ENCODE measurements around the gene POSTN. TPM values are rescaled to one million over a fixed set of nuclear protein-coding genes. Genes with fewer than 3 reads are reported as not detected.

POSTN gene
- total and polyA plus RNA-seq, 3 experiments from 2014 or later = not detected

DNA sequence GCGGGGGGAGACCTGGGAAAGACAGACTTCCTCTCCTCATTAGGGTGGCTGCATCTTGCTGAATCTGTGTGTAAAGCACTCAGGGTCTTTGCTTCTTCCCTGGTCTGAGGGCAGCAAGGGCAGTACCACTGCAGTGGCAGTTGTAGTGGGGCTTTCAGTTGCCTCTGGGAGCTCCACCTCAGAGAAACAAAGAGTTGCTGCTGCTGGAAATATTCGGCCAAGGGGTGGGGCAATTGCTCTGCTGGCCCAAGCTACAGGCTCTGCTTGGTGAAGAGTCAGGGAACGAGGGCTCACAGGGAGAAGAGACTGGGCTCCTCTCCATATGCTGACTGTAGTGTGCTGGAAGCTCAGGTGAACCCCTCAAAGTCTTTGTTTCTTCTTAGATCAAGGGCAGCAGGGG, 52.5 kb downstream of the POSTN start:
- Mint-ChIP-seq H3K27me3 (peaks cover 0 to 2% of the 10 kb centered on the region in 2 donors), H3K4me3 (no peak overlapping the region), H3K27ac (no peak overlapping the region), H3K36me3 (no peaks in the 10 kb centered on the region), H3K9me3 (peaks cover 8 to 17% (median 14%) of the 10 kb centered on the region in 5 donors), H3K4me1 (no peaks in the 10 kb centered on the region)
- Histone ChIP-seq H3K27ac (ENCODE audit: low read depth, low read length) (no peak overlapping the region), H3K4me1 (ENCODE audit: insufficient read depth, low read length) (no peaks in the 10 kb centered on the region), H3K4me3 (ENCODE audit: low read length) (no peak overlapping the region), H3K27me3 (ENCODE audit: insufficient read depth, low read length, poor library complexity, severe bottlenecking) (no peaks in the 10 kb centered on the region), H3K9me3 (ENCODE audit: low read length) (no peaks in the 10 kb centered on the region), H3K36me3 (ENCODE audit: insufficient read depth, low read length) (no peaks in the 10 kb centered on the region)
- ChIA-PET POLR2A (no interaction called here), CTCF (no interaction called here)
- DNase-seq = no peak

DNA sequence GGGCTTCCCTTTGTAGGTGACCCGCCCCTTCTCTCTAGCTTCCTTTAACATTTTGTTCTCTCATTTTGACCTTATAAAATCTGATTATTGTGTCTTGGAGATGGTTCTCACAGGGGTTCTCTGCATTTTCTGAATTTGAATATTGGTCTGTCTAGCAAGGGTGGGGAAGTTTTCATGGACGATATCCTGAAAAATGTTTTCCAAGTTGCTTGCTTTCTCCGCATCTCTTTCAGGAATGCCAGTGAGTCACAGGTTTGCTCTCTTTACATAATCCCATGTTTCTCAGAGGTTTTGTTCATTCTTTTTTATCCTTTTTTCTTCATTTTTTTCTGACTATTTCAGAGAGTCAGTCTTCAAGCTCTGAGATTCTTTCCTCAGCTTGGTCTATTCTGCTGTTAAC, 53.6 kb downstream of the POSTN start:
- no peak overlapping the region for H3K27ac ChIP-seq (ENCODE audit: low read depth, low read length)
- H3K27me3 ChIP-seq (ENCODE audit: insufficient read depth, low read length, poor library complexity, severe bottlenecking) = no peaks in the 10 kb centered on the region
- H3K36me3 ChIP-seq (ENCODE audit: insufficient read depth, low read length) = no peaks in the 10 kb centered on the region
- Mint-ChIP-seq H3K27ac (no peak overlapping the region), H3K27me3 (peaks cover 0 to 2% of the 10 kb centered on the region in 2 donors), H3K9me3 (peaks cover 4 to 22% (median 14%) of the 10 kb centered on the region in 5 donors), H3K4me1 (no peaks in the 10 kb centered on the region), H3K4me3 (no peak overlapping the region), H3K36me3 (no peaks in the 10 kb centered on the region)
- ChIA-PET CTCF (no interaction called here), POLR2A (no interaction called here)
- no peaks in the 10 kb centered on the region for H3K9me3 ChIP-seq (ENCODE audit: low read length)
- no peak overlapping the region for H3K4me3 ChIP-seq (ENCODE audit: low read length)
- no peaks in the 10 kb centered on the region for H3K4me1 ChIP-seq (ENCODE audit: insufficient read depth, low read length)
- DNase-seq = no peak

- Histone ChIP-seq H3K4me1 (ENCODE audit: insufficient read depth, low read length) (no peaks in the 10 kb centered on the region), H3K4me3 (ENCODE audit: low read length) (no peak overlapping the region), H3K36me3 (ENCODE audit: insufficient read depth, low read length) (no peaks in the 10 kb centered on the region), H3K27me3 (ENCODE audit: insufficient read depth, low read length, poor library complexity, severe bottlenecking) (no peaks in the 10 kb centered on the region), H3K27ac (ENCODE audit: low read depth, low read length) (no peak overlapping the region), H3K9me3 (ENCODE audit: low read length) (no peaks in the 10 kb centered on the region)
- H3K36me3 Mint-ChIP-seq = no peaks in the 10 kb centered on the region
- H3K27me3 Mint-ChIP-seq = no peaks in the 10 kb centered on the region
- POLR2A ChIA-PET = interaction anchor here (0.6 kb wide), 1 partner anchor 8 kb away, joined by 3 read pairs; no protein-coding TSS in a partner anchor
- H3K9me3 Mint-ChIP-seq = peaks cover 0 to 28% (median 5%) of the 10 kb centered on the region in 5 donors
- CTCF ChIA-PET = no interaction called here
- H3K4me3 Mint-ChIP-seq = no peak overlapping the region
- no peaks in the 10 kb centered on the region for H3K4me1 Mint-ChIP-seq
- H3K27ac Mint-ChIP-seq = no peak overlapping the region
- no peak for DNase-seq
These were observed 58.5 kb downstream of the POSTN start for GRCh38 chr13:37539976-37540605.

DNA sequence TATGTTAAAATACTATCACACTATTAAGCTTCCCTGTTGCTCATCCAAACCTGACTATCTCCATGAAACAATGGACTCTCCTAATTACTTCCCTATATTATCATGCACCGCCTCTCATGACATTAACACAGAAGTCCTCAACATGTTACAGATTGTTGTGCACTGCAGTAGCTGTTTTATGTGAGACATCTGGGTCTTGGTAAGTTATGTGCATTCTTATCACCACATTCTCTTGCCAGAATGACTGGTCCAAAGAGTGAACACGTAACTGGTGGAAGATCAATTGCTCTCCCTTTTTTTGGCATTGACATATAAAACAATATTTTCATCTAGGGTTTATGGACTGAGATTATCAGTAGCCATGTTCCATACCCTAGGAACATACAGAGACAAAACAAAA, 59.4 kb downstream of the POSTN start:
- H3K27ac Mint-ChIP-seq = no peak overlapping the region
- no peak for DNase-seq
- H3K4me3 Mint-ChIP-seq = no peak overlapping the region
- H3K27me3 Mint-ChIP-seq = no peaks in the 10 kb centered on the region
- H3K9me3 ChIP-seq (ENCODE audit: low read length) = no peaks in the 10 kb centered on the region
- H3K4me3 ChIP-seq (ENCODE audit: low read length) = no peak overlapping the region
- CTCF ChIA-PET = interaction anchor here (1.3 kb wide), 1 partner anchor 11 kb away, joined by 4 read pairs; no protein-coding TSS in a partner anchor
- peaks cover 3 to 28% (median 4%) of the 10 kb centered on the region in 5 donors for H3K9me3 Mint-ChIP-seq
- no peaks in the 10 kb centered on the region for H3K4me1 ChIP-seq (ENCODE audit: insufficient read depth, low read length)
- H3K27ac ChIP-seq (ENCODE audit: low read depth, low read length) = no peak overlapping the region
- no peaks in the 10 kb centered on the region for H3K36me3 Mint-ChIP-seq
- no peaks in the 10 kb centered on the region for H3K36me3 ChIP-seq (ENCODE audit: insufficient read depth, low read length)
- POLR2A ChIA-PET = no interaction called here
- H3K4me1 Mint-ChIP-seq = no peaks in the 10 kb centered on the region
- no peaks in the 10 kb centered on the region for H3K27me3 ChIP-seq (ENCODE audit: insufficient read depth, low read length, poor library complexity, severe bottlenecking)

GRCh38 chr13:37535501-37535900, 63.1 kb downstream of the POSTN start:
- H3K27me3 ChIP-seq (ENCODE audit: insufficient read depth, low read length, poor library complexity, severe bottlenecking) = no peaks in the 10 kb centered on the region
- ChIA-PET CTCF (no interaction called here), POLR2A (no interaction called here)
- Mint-ChIP-seq H3K9me3 (peaks cover 5 to 28% (median 6%) of the 10 kb centered on the region in 5 donors), H3K36me3 (no peaks in the 10 kb centered on the region), H3K4me3 (no peak overlapping the region), H3K4me1 (no peaks in the 10 kb centered on the region), H3K27me3 (no peaks in the 10 kb centered on the region), H3K27ac (no peak overlapping the region)
- no peaks in the 10 kb centered on the region for H3K9me3 ChIP-seq (ENCODE audit: low read length)
- H3K4me3 ChIP-seq (ENCODE audit: low read length) = no peak overlapping the region
- no peaks in the 10 kb centered on the region for H3K36me3 ChIP-seq (ENCODE audit: insufficient read depth, low read length)
- H3K27ac ChIP-seq (ENCODE audit: low read depth, low read length) = no peak overlapping the region
- DNase-seq = no peak
- H3K4me1 ChIP-seq (ENCODE audit: insufficient read depth, low read length) = no peaks in the 10 kb centered on the region

- ChIA-PET CTCF (no interaction called here), POLR2A (no interaction called here)
- Mint-ChIP-seq H3K36me3 (no peaks in the 10 kb centered on the region), H3K4me1 (no peaks in the 10 kb centered on the region), H3K27me3 (no peaks in the 10 kb centered on the region), H3K27ac (no peak overlapping the region), H3K9me3 (peaks cover 5 to 29% (median 6%) of the 10 kb centered on the region in 5 donors), H3K4me3 (no peak overlapping the region)
- DNase-seq = no peak
- Histone ChIP-seq H3K27me3 (ENCODE audit: insufficient read depth, low read length, poor library complexity, severe bottlenecking) (no peaks in the 10 kb centered on the region), H3K9me3 (ENCODE audit: low read length) (no peaks in the 10 kb centered on the region), H3K4me3 (ENCODE audit: low read length) (no peak overlapping the region), H3K4me1 (ENCODE audit: insufficient read depth, low read length) (no peaks in the 10 kb centered on the region), H3K36me3 (ENCODE audit: insufficient read depth, low read length) (no peaks in the 10 kb centered on the region), H3K27ac (ENCODE audit: low read depth, low read length) (no peak overlapping the region)
These were observed 63.9 kb downstream of the POSTN start for GRCh38 chr13:37534676-37535075.

DNA sequence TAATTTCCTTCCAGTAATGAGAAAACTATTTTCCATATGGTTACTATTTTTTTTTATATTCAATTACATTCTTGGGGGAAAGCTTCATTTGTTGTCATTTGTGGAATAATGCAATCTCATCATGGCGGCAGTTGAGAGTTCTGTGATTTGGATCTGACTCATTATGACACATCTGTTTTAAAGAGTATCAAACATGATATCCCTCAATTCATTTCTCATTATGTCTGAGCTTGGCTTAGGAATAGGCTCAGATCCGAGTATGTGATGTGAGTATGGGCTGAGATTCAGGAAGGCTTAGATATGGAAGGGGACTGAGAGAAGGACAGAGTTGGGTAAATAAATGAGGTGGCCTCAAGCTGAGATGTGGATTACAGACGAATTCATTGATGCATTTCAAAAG, 64.4 kb downstream of the POSTN start:
- Mint-ChIP-seq H3K27me3 (no peaks in the 10 kb centered on the region), H3K36me3 (no peaks in the 10 kb centered on the region), H3K9me3 (peaks cover 5 to 24% (median 6%) of the 10 kb centered on the region in 5 donors), H3K27ac (no peak overlapping the region), H3K4me3 (no peak overlapping the region), H3K4me1 (no peaks in the 10 kb centered on the region)
- Histone ChIP-seq H3K27ac (ENCODE audit: low read depth, low read length) (no peak overlapping the region), H3K36me3 (ENCODE audit: insufficient read depth, low read length) (no peaks in the 10 kb centered on the region), H3K4me1 (ENCODE audit: insufficient read depth, low read length) (no peaks in the 10 kb centered on the region), H3K27me3 (ENCODE audit: insufficient read depth, low read length, poor library complexity, severe bottlenecking) (no peaks in the 10 kb centered on the region), H3K4me3 (ENCODE audit: low read length) (no peak overlapping the region), H3K9me3 (ENCODE audit: low read length) (no peaks in the 10 kb centered on the region)
- CTCF ChIA-PET = no interaction called here
- POLR2A ChIA-PET = no interaction called here
- DNase-seq = no peak

DNA sequence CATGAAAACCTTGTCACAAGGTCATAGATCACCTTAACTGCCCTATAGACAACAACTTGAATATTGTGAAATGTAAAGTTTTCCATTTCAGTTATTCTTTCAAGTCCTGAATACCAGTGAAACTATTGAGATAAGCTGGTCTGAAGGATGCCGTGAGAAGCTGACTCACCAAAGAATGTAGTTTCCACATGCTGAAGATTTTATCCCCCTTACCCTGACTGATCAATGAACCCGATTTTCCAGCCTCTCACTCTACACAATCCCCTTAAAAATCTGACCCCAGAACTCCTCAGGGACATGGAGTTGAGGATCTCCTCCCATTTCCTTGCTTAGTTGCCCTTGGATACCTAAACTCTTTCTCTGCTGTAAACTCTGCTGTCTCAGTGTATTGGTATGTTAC, 67.5 kb downstream of the POSTN start:
- no peaks in the 10 kb centered on the region for H3K4me1 ChIP-seq (ENCODE audit: insufficient read depth, low read length)
- DNase-seq = no peak
- H3K36me3 ChIP-seq (ENCODE audit: insufficient read depth, low read length) = no peaks in the 10 kb centered on the region
- no peaks in the 10 kb centered on the region for H3K4me1 Mint-ChIP-seq
- H3K4me3 Mint-ChIP-seq = no peak overlapping the region
- H3K9me3 ChIP-seq (ENCODE audit: low read length) = no peaks in the 10 kb centered on the region
- H3K4me3 ChIP-seq (ENCODE audit: low read length) = no peak overlapping the region
- no peaks in the 10 kb centered on the region for H3K27me3 ChIP-seq (ENCODE audit: insufficient read depth, low read length, poor library complexity, severe bottlenecking)
- POLR2A ChIA-PET = no interaction called here
- no peaks in the 10 kb centered on the region for H3K36me3 Mint-ChIP-seq
- no peak overlapping the region for H3K27ac Mint-ChIP-seq
- H3K9me3 Mint-ChIP-seq = peaks cover 2 to 27% (median 6%) of the 10 kb centered on the region in 5 donors
- H3K27me3 Mint-ChIP-seq = no peaks in the 10 kb centered on the region
- H3K27ac ChIP-seq (ENCODE audit: low read depth, low read length) = no peak overlapping the region
- CTCF ChIA-PET = no interaction called here
